K562 (cell line): Measurements from ENCODE around the gene PSMD2. TPM values are rescaled to one million over a fixed set of nuclear protein-coding genes. Genes with fewer than 3 reads are reported as not detected.

Experiments used
- ATAC-seq: fragments of 200-7000 bp; cut with Tn5 transposase; 3 replicates; pipeline ENCODE4 v1.9.1; 2020; ENCODE audit warnings: moderate library complexity
- BruUV-seq: library from RNA; stranded (reverse); fragments of 400-500 nt; replicated peaks from 2 replicates; lab custom pipeline; 2021; lab: Mats Ljungman, UMichigan
- CTCF ChIA-PET: fragments of 300-600 bp; formaldehyde crosslinking; extraction: SDS; loops from one replicate; lab custom pipeline; 2021; ENCODE audit warnings: low intra/inter-chr PET ratio; lab: Yijun Ruan, JAX
- POLR2A ChIA-PET: fragments of 300-600, 350-650 bp; sonication (Branson Sonifier 250); formaldehyde crosslinking; extraction: SDS; loops from one replicate; lab custom pipeline; 2021; ENCODE audit warnings: antibody characterized with exemption, inconsistent platforms; lab: Yijun Ruan, JAX
- DNase-seq, 4 experiments: peaks; one replicate each; pipeline versions ENCODE4 v3.0.0 to v3.0.0-alpha.2; 2011 to 2018; ENCODE audit warnings: low spot score in 3 of 4, mixed read lengths in 3 of 4; ENCODE audit errors: extremely low read depth in 1 of 4
- FAIRE-seq: peaks from 2 replicates; lab custom pipeline; 2011; peaks lifted over from hg19 to GRCh38; lab: Jason Lieb, UNC
- H2AFZ ChIP-seq: 2 replicates; pipeline ENCODE4 v1.6.0; 2011; ENCODE audit warnings: low read depth, low read length, control low read depth, inconsistent platforms
- H3K27ac ChIP-seq: fragments of 200-600 bp; 3 replicates; pipeline ENCODE4 v1.8.0; 2011; ENCODE audit warnings: low read depth, mild to moderate bottlenecking, control low read depth, inconsistent platforms, low read length, moderate library complexity, mixed read lengths; ENCODE audit errors: extremely low read depth
- H3K27me3 ChIP-seq, 2 experiments: fragments of 300-600 bp in 1 of 2; 2 replicates in 1 of 2; 3 replicates in 1 of 2; pipeline versions ENCODE4 v1.6.0 to v1.8.0; 2011; ENCODE audit warnings: inconsistent platforms in 2 of 2, low read length in 2 of 2, mild to moderate bottlenecking in 1 of 2, mixed read lengths in 1 of 2, moderate library complexity in 1 of 2; ENCODE audit not compliant: control insufficient read depth in 2 of 2, insufficient read depth in 2 of 2
- H3K36me3 ChIP-seq: fragments of 300-600 bp; 3 replicates; pipeline ENCODE4 v1.8.0; 2011; ENCODE audit warnings: mild to moderate bottlenecking, low read length, inconsistent platforms; ENCODE audit not compliant: control insufficient read depth, insufficient read depth
- H3K4me1 ChIP-seq, 2 experiments: fragments of 200-600 bp in 1 of 2; replicated peaks in 1 of 2; 2 replicates in 1 of 2; 3 replicates in 1 of 2; pipeline versions ENCODE4 v1.5.1 to v1.8.0; 2011; ENCODE audit warnings: inconsistent platforms in 2 of 2, low read length in 2 of 2, mild to moderate bottlenecking in 1 of 2, mixed read lengths in 1 of 2, moderate library complexity in 1 of 2; ENCODE audit not compliant: control insufficient read depth in 2 of 2, insufficient read depth in 2 of 2
- H3K4me2 ChIP-seq: 2 replicates; pipeline ENCODE4 v1.6.1; 2011; ENCODE audit warnings: low read length, control low read depth, inconsistent platforms, mixed read lengths; ENCODE audit not compliant: insufficient read depth
- H3K4me3 ChIP-seq: fragments of 200-600 bp; sonication (generic), shearing (Covaris generic); 2 replicates; pipeline ENCODE4 v1.5.1; 2016; ENCODE audit warnings: control low read depth, inconsistent platforms
- H3K79me2 ChIP-seq: fragments of 200-600 bp; 3 replicates; pipeline ENCODE4 v1.8.0; 2011; ENCODE audit warnings: low read length, inconsistent platforms; ENCODE audit not compliant: control insufficient read depth, insufficient read depth
- H3K9ac ChIP-seq, 2 experiments: 2 replicates each; pipeline versions ENCODE4 v1.6.0 to v1.6.1; 2011; ENCODE audit warnings: low read depth in 2 of 2, low read length in 2 of 2, control low read depth in 1 of 2, inconsistent platforms in 1 of 2, mild to moderate bottlenecking in 1 of 2, mixed read lengths in 1 of 2; ENCODE audit not compliant: insufficient read depth in 1 of 2
- H3K9me1 ChIP-seq: one replicate; pipeline ENCODE4 v1.6.0; 2011; ENCODE audit warnings: inconsistent platforms, mild to moderate bottlenecking, low read length, moderate library complexity; ENCODE audit not compliant: control insufficient read depth, insufficient read depth
- H3K9me3 ChIP-seq: replicated peaks from 2 replicates; pipeline ENCODE4 v1.5.1; 2011; ENCODE audit warnings: low read depth, low read length, inconsistent platforms; ENCODE audit not compliant: control insufficient read depth, insufficient read depth
- H4K20me1 ChIP-seq: replicated peaks from 2 replicates; pipeline ENCODE4 v1.6.1; 2011; ENCODE audit warnings: low read length, inconsistent platforms, mixed read lengths; ENCODE audit not compliant: control insufficient read depth, insufficient read depth
- ADNP ChIP-seq: fragments of 200-800 bp; sonication (Bioruptor generic); IDR thresholded peaks from 2 replicates; pipeline ENCODE4 v1.6.1; 2016; ENCODE audit warnings: missing genetic modification characterization, missing compliant biosample characterization
- E2F5 ChIP-seq: sonication (generic); formaldehyde crosslinking; IDR thresholded peaks from 2 replicates; pipeline ENCODE4 v1.8.0; 2022; ENCODE audit warnings: mild to moderate bottlenecking, missing genetic modification reagents
- NFE2 ChIP-seq: IDR thresholded peaks from 2 replicates; pipeline ENCODE4 v1.6.1; 2014; ENCODE audit warnings: antibody characterized with exemption, low read depth
- NR4A1 ChIP-seq, 2 experiments: fragments of 250-450 bp in 1 of 2; fragments of 450-650 bp in 1 of 2; sonication (Bioruptor Pico) in 1 of 2; IDR thresholded peaks; 2 replicates each; pipeline versions ENCODE4 v1.4.0 to v1.6.1; 2016 to 2020; ENCODE audit warnings: mild to moderate bottlenecking in 2 of 2, missing compliant biosample characterization in 1 of 2, missing genetic modification characterization in 1 of 2, moderate library complexity in 1 of 2
- POLR2AphosphoS5 ChIP-seq: IDR thresholded peaks from 2 replicates; pipeline ENCODE4 v1.6.1; 2011; ENCODE audit warnings: mild to moderate bottlenecking, low read depth, low read length, moderate library complexity; ENCODE audit not compliant: control insufficient read depth, insufficient read depth
- POLR2G ChIP-seq: fragments of 200-400 bp; formaldehyde crosslinking; IDR thresholded peaks from 2 replicates; pipeline ENCODE4 v1.6.1; 2017; ENCODE audit warnings: low read depth, mild to moderate bottlenecking, antibody characterized with exemption, low read length, moderate library complexity
- RBM22 ChIP-seq: fragments of 200-400 bp; formaldehyde crosslinking; IDR thresholded peaks from 2 replicates; pipeline ENCODE4 v1.6.1; 2018; ENCODE audit warnings: low read length, low read depth; ENCODE audit not compliant: poor library complexity, severe bottlenecking
- USF2 ChIP-seq: sonication (generic); formaldehyde crosslinking; IDR thresholded peaks from 2 replicates; pipeline ENCODE4 v1.5.0; 2020; ENCODE audit warnings: missing genetic modification reagents
- ZNF280A ChIP-seq: fragments of 450-650 bp; IDR thresholded peaks from 2 replicates; pipeline ENCODE4 v1.6.1; 2018; ENCODE audit warnings: mild to moderate bottlenecking, low read depth; ENCODE audit not compliant: partially characterized antibody
- ZNF354B ChIP-seq: fragments of 250-450 bp; sonication (Bioruptor Pico); IDR thresholded peaks from 2 replicates; pipeline ENCODE4 v1.4.0; 2020
- ZNF668 ChIP-seq: fragments of 250-450 bp; sonication (Bioruptor Pico); IDR thresholded peaks from 2 replicates; pipeline ENCODE4 v1.8.0; 2022; ENCODE audit warnings: mild to moderate bottlenecking, inconsistent platforms
- WGBS: fragments of 100-300 bp; shearing (Covaris generic); methylation state at CpG from one replicate; pipeline ENCODE4 v1.1.6; 2016; ENCODE audit warnings: low coverage, mixed read lengths; ENCODE audit not compliant: insufficient coverage; ENCODE audit errors: missing lambda C conversion rate; 5-methylcytosine and 5-hydroxymethylcytosine counted together
- in situ Hi-C: fragments of 300-500 bp; cut with MboI; formaldehyde crosslinking; loops from 4 replicates; pipeline ENCODE4 v1.15.0; 2018; ENCODE audit warnings: inconsistent platforms, mixed read lengths
- intact Hi-C: fragments of 100-400 bp; cut with micrococcal nuclease; formaldehyde crosslinking; loops from 2 replicates; pipeline ENCODE4 v1.14.2; 2022
- polyA plus RNA-seq, 8 experiments: library from polyadenylated mRNA; depleted of rRNA in 4 of 8; stranded (reverse) in 5 of 8; unstranded in 3 of 8; fragments of >200 nt; fragmentation: Nextera tagmentation in 2 of 8; fragmentation: Illumina TruSeq in 1 of 8; extraction: Ambion mirVana in 2 of 8; extraction: Trizol in 1 of 8; gene quantifications; 2 replicates each; pipeline versions ENCODE4 v1.2.1 to v1.2.3, GENCODE V29; 2011 to 2014; ENCODE audit warnings: inconsistent platforms in 1 of 8, missing spikeins in 1 of 8
- total RNA-seq, 7 experiments: library from RNA; depleted of rRNA in 6 of 7; stranded (reverse); fragments of >200 nt in 6 of 7; fragmentation: Illumina TruSeq in 2 of 7; extraction: Trizol in 2 of 7; gene quantifications; 2 replicates each; pipeline versions ENCODE4 v1.2.1 to v1.2.3, GENCODE V29; 2011 to 2021; ENCODE audit warnings: low replicate concordance in 1 of 7

Gene PSMD2
- total and polyA plus RNA-seq, 9 of the 15 experiments (the other 6 are each of a cell fraction or from before 2014, with no cell fraction given) = 152 to 484 (median 295) TPM

GRCh38 chr3:184327171-184327570 lies 28.1 kb downstream of the PSMD2 start:
- ATAC-seq = no peak
- no peak overlapping the region for H2AFZ ChIP-seq
- no peak overlapping the region for H3K4me2 ChIP-seq
- intact Hi-C loops (no loop called here), in situ Hi-C loops (no loop called here)
- H3K27ac ChIP-seq = no peak overlapping the region
- 0 out of 4 replicates have a peak overlapping the region, but pooled peaks of 1 of the 2 experiments have one; percentile 19 for H3K9ac ChIP-seq
- ChIA-PET POLR2A (interaction anchor here (0.6 to 2.8 kb wide), 5 partner anchors 8 to 11 kb away, joined by 3 to 24 read pairs (median 4); partner anchors contain the start of gene FAM131A), CTCF (no interaction called here)
- no peaks in the 10 kb centered on the region for H3K9me3 ChIP-seq
- TSS peak; percentile 4 for BruUV-seq
- peaks cover 14% of the 10 kb centered on the region for H4K20me1 ChIP-seq
- peak in 1 of 4 experiments; percentile 17 for DNase-seq
- peaks cover 98% of the 10 kb centered on the region for H3K36me3 ChIP-seq
- H3K27me3 ChIP-seq = no peaks in the 10 kb centered on the region
- no peak for TF ChIP-seq USF2 (CRISPR knock-in tag)
- TF ChIP-seq POLR2AphosphoS5 = peak; percentile 11; the same call in 1 of the 2 replicates
- TF ChIP-seq ADNP (tag) = no peak
- TF ChIP-seq E2F5 (CRISPR knock-in tag) = no peak
- no peak for TF ChIP-seq ZNF354B (CRISPR knock-in tag)
- no peak for TF ChIP-seq NR4A1 (CRISPR knock-in tag; IDR thresholded peaks at IDR 0.05)
- no peak for TF ChIP-seq NR4A1 (tag; IDR thresholded peaks at IDR 0.05)
- TF ChIP-seq ZNF280A = no peak
- peak; percentile 28 for TF ChIP-seq RBM22
- peak; percentile 55 for TF ChIP-seq POLR2G
- no peak for TF ChIP-seq ZNF668 (CRISPR knock-in tag)
- TF ChIP-seq NFE2 = no peak
- no peak for FAIRE-seq
- 98% methylated on average over 14 of the region's 21 CpGs for WGBS
- H3K9me1 ChIP-seq = no peaks in the 10 kb centered on the region
- H3K4me3 ChIP-seq = no peak overlapping the region
- peaks cover 3 to 6% of the 10 kb centered on the region in 2 experiments; a peak in 4 of 5 replicates for H3K4me1 ChIP-seq
- H3K79me2 ChIP-seq = peaks cover 36% of the 10 kb centered on the region; the same call in 2 of the 3 replicates
